Hepatocyte (in vitro differentiated cells): ENCODE data around the gene MXI1. TPM values are rescaled to one million over a fixed set of nuclear protein-coding genes. Genes with fewer than 3 reads are reported as not detected.

ENCODE experiments used
- DNase-seq: peaks from one replicate; pipeline ENCODE4 v3.0.0-alpha.2; 2016; ENCODE audit warnings: low spot score
- H2AFZ ChIP-seq: fragments of 200-600 bp; sonication (generic); 2 replicates; pipeline ENCODE4 v1.6.0; 2016; ENCODE audit warnings: antibody characterized with exemption, mild to moderate bottlenecking
- H3K27ac ChIP-seq: fragments of 200-600 bp; sonication (generic); 2 replicates; pipeline ENCODE4 v1.5.1; 2016; ENCODE audit warnings: mild to moderate bottlenecking
- H3K27me3 ChIP-seq: fragments of 200-600 bp; sonication (generic); 2 replicates; pipeline ENCODE4 v1.6.1; 2016
- H3K36me3 ChIP-seq: fragments of 200-600 bp; sonication (generic); replicated peaks from 2 replicates; pipeline ENCODE4 v1.5.1; 2016; ENCODE audit warnings: low read depth; ENCODE audit not compliant: insufficient read depth
- H3K4me1 ChIP-seq: fragments of 200-600 bp; sonication (generic); 2 replicates; pipeline ENCODE4 v1.5.1; 2016; ENCODE audit warnings: mild to moderate bottlenecking, moderate library complexity; ENCODE audit not compliant: insufficient read depth
- H3K4me2 ChIP-seq: fragments of 200-600 bp; sonication (generic); 2 replicates; pipeline ENCODE4 v1.6.0; 2016
- H3K4me3 ChIP-seq: fragments of 200-600 bp; sonication (generic); 2 replicates; pipeline ENCODE4 v1.5.1; 2016; ENCODE audit warnings: mild to moderate bottlenecking
- H3K79me2 ChIP-seq: fragments of 200-600 bp; sonication (generic); 2 replicates; pipeline ENCODE4 v1.6.0; 2017; ENCODE audit warnings: mild to moderate bottlenecking
- H3K9me2 ChIP-seq: fragments of 200-600 bp; sonication (generic); replicated peaks from 2 replicates; pipeline ENCODE4 v1.6.0; 2017; ENCODE audit warnings: mild to moderate bottlenecking; ENCODE audit not compliant: insufficient read depth
- H3K9me3 ChIP-seq: fragments of 200-600 bp; sonication (generic); 2 replicates; pipeline ENCODE4 v1.5.1; 2016; ENCODE audit warnings: low read depth, mild to moderate bottlenecking
- H4K20me1 ChIP-seq: fragments of 200-600 bp; sonication (generic); 2 replicates; pipeline ENCODE4 v1.6.0; 2016; ENCODE audit warnings: mild to moderate bottlenecking; ENCODE audit not compliant: insufficient read depth, poor library complexity, severe bottlenecking
- EZH2 ChIP-seq: fragments of 200-600 bp; sonication (generic); IDR thresholded peaks from 2 replicates; pipeline ENCODE4 v1.6.1; 2016; ENCODE audit warnings: antibody characterized with exemption, mild to moderate bottlenecking, borderline replicate concordance
- EZH2phosphoT487 ChIP-seq: fragments of 200-600 bp; sonication (generic); IDR thresholded peaks from one replicate; pipeline ENCODE4 v1.6.1; 2018; ENCODE audit warnings: antibody characterized with exemption, mild to moderate bottlenecking, low read depth, moderate library complexity; ENCODE audit not compliant: unreplicated experiment, severe bottlenecking
- WGBS: methylation state at CpG from one replicate; pipeline ENCODE4 v1.1.6; 2016; ENCODE audit warnings: low lambda C conversion rate; ENCODE audit errors: missing lambda C conversion rate; 5-methylcytosine and 5-hydroxymethylcytosine counted together
- polyA plus RNA-seq: library from polyadenylated mRNA; unstranded; fragments of >200 nt; fragmentation: Nextera tagmentation; extraction: Ambion mirVana; gene quantifications from 2 replicates; pipeline ENCODE4 v1.2.1, GENCODE V29; 2016
- total RNA-seq: library from RNA; depleted of rRNA; stranded (reverse); fragments of >200 nt; gene quantifications from 2 replicates; pipeline ENCODE4 v1.2.3, GENCODE V29; 2014
- TF ChIP-seq, protein P1 (sequence below): fragments of 200-600 bp; sonication (generic); IDR thresholded peaks from 2 replicates; pipeline ENCODE4 v1.5.1; 2016; ENCODE audit warnings: antibody characterized with exemption, mild to moderate bottlenecking; ENCODE audit not compliant: poor library complexity

MXI1 gene
- total and polyA plus RNA-seq, 2 experiments from 2014 or later, result 14.2 to 14.8 TPM

GRCh38 chr10:110218632-110219031 is 11.2 kb downstream of the MXI1 start:
- WGBS, result 96% methylated on average over 6 of the region's 6 CpGs
- H3K9me2 ChIP-seq, result no peaks in the 10 kb centered on the region
- no peaks in the 10 kb centered on the region for H3K36me3 ChIP-seq
- no peak overlapping the region for H3K4me2 ChIP-seq
- peaks cover 30% of the 10 kb centered on the region for H3K4me1 ChIP-seq
- no peaks in the 10 kb centered on the region for H3K9me3 ChIP-seq
- H3K27ac ChIP-seq, result no peak overlapping the region
- no peak overlapping the region for H2AFZ ChIP-seq
- H3K4me3 ChIP-seq, result no peak overlapping the region
- no peaks in the 10 kb centered on the region for H4K20me1 ChIP-seq
- no peaks in the 10 kb centered on the region for H3K27me3 ChIP-seq
- DNase-seq, result no peak
- TF ChIP-seq, protein P1, sequence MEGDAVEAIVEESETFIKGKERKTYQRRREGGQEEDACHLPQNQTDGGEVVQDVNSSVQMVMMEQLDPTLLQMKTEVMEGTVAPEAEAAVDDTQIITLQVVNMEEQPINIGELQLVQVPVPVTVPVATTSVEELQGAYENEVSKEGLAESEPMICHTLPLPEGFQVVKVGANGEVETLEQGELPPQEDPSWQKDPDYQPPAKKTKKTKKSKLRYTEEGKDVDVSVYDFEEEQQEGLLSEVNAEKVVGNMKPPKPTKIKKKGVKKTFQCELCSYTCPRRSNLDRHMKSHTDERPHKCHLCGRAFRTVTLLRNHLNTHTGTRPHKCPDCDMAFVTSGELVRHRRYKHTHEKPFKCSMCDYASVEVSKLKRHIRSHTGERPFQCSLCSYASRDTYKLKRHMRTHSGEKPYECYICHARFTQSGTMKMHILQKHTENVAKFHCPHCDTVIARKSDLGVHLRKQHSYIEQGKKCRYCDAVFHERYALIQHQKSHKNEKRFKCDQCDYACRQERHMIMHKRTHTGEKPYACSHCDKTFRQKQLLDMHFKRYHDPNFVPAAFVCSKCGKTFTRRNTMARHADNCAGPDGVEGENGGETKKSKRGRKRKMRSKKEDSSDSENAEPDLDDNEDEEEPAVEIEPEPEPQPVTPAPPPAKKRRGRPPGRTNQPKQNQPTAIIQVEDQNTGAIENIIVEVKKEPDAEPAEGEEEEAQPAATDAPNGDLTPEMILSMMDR, result no peak
- H3K79me2 ChIP-seq, result peaks cover 48% of the 10 kb centered on the region

DNA sequence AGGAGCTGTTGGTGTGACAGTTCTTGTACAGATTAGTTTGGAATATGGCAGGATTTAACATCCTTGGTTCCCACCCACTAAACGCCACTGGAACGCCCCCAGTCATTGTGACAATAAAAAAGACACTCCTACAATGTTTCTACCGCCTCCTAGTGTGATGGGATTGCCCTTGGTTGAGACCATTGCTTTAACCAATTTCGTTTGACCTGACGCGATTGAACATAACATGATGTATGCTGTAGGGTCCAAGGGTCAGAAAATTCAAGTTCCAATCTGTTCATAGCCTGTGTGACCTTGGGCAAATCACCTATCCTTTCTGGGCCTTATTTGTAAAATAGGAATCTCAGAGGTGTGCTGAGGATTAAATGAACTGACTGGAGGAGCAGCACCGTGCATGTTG is 12.5 kb downstream of the MXI1 start:
- H3K27me3 ChIP-seq, result no peaks in the 10 kb centered on the region
- H3K4me1 ChIP-seq, result peaks cover 25% of the 10 kb centered on the region
- H3K4me3 ChIP-seq, result no peak overlapping the region
- H4K20me1 ChIP-seq, result no peaks in the 10 kb centered on the region
- H3K36me3 ChIP-seq, result no peaks in the 10 kb centered on the region
- H2AFZ ChIP-seq, result no peak overlapping the region
- DNase-seq, result no peak
- TF ChIP-seq EZH2phosphoT487, result no peak
- TF ChIP-seq, protein P1, result no peak
- no peak for TF ChIP-seq EZH2
- H3K4me2 ChIP-seq, result no peak overlapping the region
- 80% methylated on average over 7 of the region's 7 CpGs for WGBS
- no peaks in the 10 kb centered on the region for H3K9me3 ChIP-seq
- H3K79me2 ChIP-seq, result peaks cover 54% of the 10 kb centered on the region
- H3K9me2 ChIP-seq, result no peaks in the 10 kb centered on the region
- no peak overlapping the region for H3K27ac ChIP-seq

DNA sequence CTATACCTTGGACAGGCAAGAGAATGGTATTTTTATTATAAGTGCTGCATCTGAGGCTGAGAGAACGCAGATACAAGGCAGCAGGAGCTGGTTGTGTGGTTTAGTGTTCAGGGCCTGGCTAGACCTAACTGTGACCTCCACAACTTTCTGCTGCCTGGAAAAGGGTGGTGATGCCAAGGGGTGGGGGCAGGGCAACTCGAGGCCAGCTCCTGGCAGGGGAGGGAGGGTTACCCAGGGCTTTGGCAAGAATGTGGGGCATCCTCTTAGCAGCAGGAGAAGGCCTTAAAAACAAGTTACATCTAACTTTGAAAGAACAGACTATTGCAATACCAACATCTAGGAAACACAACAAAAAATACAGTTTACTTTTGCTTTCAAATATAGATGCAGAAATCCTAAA is 13.0 kb downstream of the MXI1 start:
- 84% methylated on average over 2 of the region's 2 CpGs for WGBS
- no peaks in the 10 kb centered on the region for H3K9me3 ChIP-seq

GRCh38 chr10:110221044-110221720 is 13.8 kb downstream of the MXI1 start:
- no peaks in the 10 kb centered on the region for H3K27me3 ChIP-seq
- peak overlapping the region; percentile 79 for H3K4me2 ChIP-seq
- peak overlapping the region; percentile 27 for H2AFZ ChIP-seq
- H3K4me3 ChIP-seq, result peak overlapping the region; percentile 8
- DNase-seq, result no peak
- TF ChIP-seq EZH2phosphoT487, result no peak
- TF ChIP-seq, protein P1, result no peak
- no peak for TF ChIP-seq EZH2
- H3K36me3 ChIP-seq, result no peaks in the 10 kb centered on the region
- H3K79me2 ChIP-seq, result peaks cover 44% of the 10 kb centered on the region
- no peaks in the 10 kb centered on the region for H3K9me3 ChIP-seq
- peak overlapping the region; percentile 50 for H3K27ac ChIP-seq
- H4K20me1 ChIP-seq, result no peaks in the 10 kb centered on the region
- H3K9me2 ChIP-seq, result no peaks in the 10 kb centered on the region
- 83% methylated on average over 4 of the region's 4 CpGs for WGBS
- peaks cover 22% of the 10 kb centered on the region for H3K4me1 ChIP-seq

More for the DNA sequence above, 13.0 kb downstream of the MXI1 start:
- no peaks in the 10 kb centered on the region for H3K36me3 ChIP-seq
- no peak for TF ChIP-seq EZH2
- no peak for TF ChIP-seq EZH2phosphoT487
- H3K27me3 ChIP-seq, result no peaks in the 10 kb centered on the region
- no peak overlapping the region for H3K4me3 ChIP-seq
- peaks cover 25% of the 10 kb centered on the region for H3K4me1 ChIP-seq
- no peak overlapping the region for H2AFZ ChIP-seq
- no peak for DNase-seq
- no peak overlapping the region for H3K4me2 ChIP-seq
- no peaks in the 10 kb centered on the region for H3K9me2 ChIP-seq
- no peak overlapping the region for H3K27ac ChIP-seq
- no peaks in the 10 kb centered on the region for H4K20me1 ChIP-seq
- H3K79me2 ChIP-seq, result peaks cover 51% of the 10 kb centered on the region
